SK-N-SH (cell line): ENCODE measurements around the gene KCNQ2. TPM values are rescaled to one million over a fixed set of nuclear protein-coding genes. Genes with fewer than 3 reads are reported as not detected.

Experiments
- CTCF ChIA-PET: fragments of 300-600, 350-600 bp; formaldehyde crosslinking; extraction: SDS; loops from one replicate; lab custom pipeline; 2021; lab: Yijun Ruan, JAX
- POLR2A ChIA-PET: fragments of 350-600 bp; sonication (Branson Sonifier 250); formaldehyde crosslinking; extraction: SDS; loops from one replicate; lab custom pipeline; 2020; ENCODE audit warnings: antibody characterized with exemption, inconsistent platforms; lab: Yijun Ruan, JAX
- DNase-seq: peaks from one replicate; pipeline ENCODE4 v3.0.0; 2012
- H2AFZ ChIP-seq: fragments of 200-600 bp; sonication (generic); 2 replicates; pipeline ENCODE4 v1.8.1; 2016; ENCODE audit warnings: antibody characterized with exemption, mild to moderate bottlenecking, low read depth
- H3F3A ChIP-seq: fragments of 200-600 bp; sonication (generic); replicated peaks from 2 replicates; pipeline ENCODE3; 2016; ENCODE audit warnings: antibody characterized with exemption, mild to moderate bottlenecking; ENCODE audit not compliant: insufficient read depth
- H3K27ac ChIP-seq, 2 experiments: fragments of 200-500 bp in 1 of 2; fragments of 200-600 bp in 1 of 2; sonication (Bioruptor generic) in 1 of 2; sonication (generic), shearing (Covaris generic) in 1 of 2; 2 replicates each; pipeline versions ENCODE4 v1.5.1 to v1.6.1; 2014 to 2016; ENCODE audit warnings: low read depth in 2 of 2, inconsistent platforms in 1 of 2, low read length in 1 of 2, mild to moderate bottlenecking in 1 of 2, mixed read lengths in 1 of 2
- H3K27me3 ChIP-seq: fragments of 200-600 bp; sonication (generic), shearing (Covaris generic); 2 replicates; pipeline ENCODE4 v1.6.1; 2016; ENCODE audit warnings: mixed run types; ENCODE audit not compliant: insufficient read depth
- H3K36me3 ChIP-seq, 2 experiments: fragments of 200-500 bp in 1 of 2; fragments of 200-600 bp in 1 of 2; sonication (Bioruptor generic) in 1 of 2; sonication (generic) in 1 of 2; replicated peaks in 1 of 2; 2 replicates each; pipeline versions ENCODE3 to v1.5.1; 2014 to 2016; ENCODE audit warnings: low read length in 1 of 2, mild to moderate bottlenecking in 1 of 2; ENCODE audit not compliant: insufficient read depth in 2 of 2, control insufficient read depth in 1 of 2
- H3K4me1 ChIP-seq, 2 experiments: fragments of 200-500 bp in 1 of 2; fragments of 200-600 bp in 1 of 2; sonication (Bioruptor generic) in 1 of 2; sonication (generic), shearing (Covaris generic) in 1 of 2; 2 replicates each; pipeline versions ENCODE4 v1.5.1 to v1.6.1; 2014 to 2016; ENCODE audit warnings: low read depth in 1 of 2, low read length in 1 of 2, mixed run types in 1 of 2; ENCODE audit not compliant: insufficient read depth in 2 of 2, control insufficient read depth in 1 of 2
- H3K4me2 ChIP-seq: fragments of 200-600 bp; sonication (generic), shearing (Covaris generic); 2 replicates; pipeline ENCODE4 v1.6.1; 2017; ENCODE audit warnings: mixed run types
- H3K4me3 ChIP-seq, 2 experiments: fragments of 200-500 bp in 1 of 2; fragments of 200-600 bp in 1 of 2; sonication (Bioruptor generic) in 1 of 2; sonication (generic), shearing (Covaris generic) in 1 of 2; 2 replicates each; pipeline versions ENCODE4 v1.5.1 to v1.8.1; 2014 to 2016; ENCODE audit warnings: low read depth in 2 of 2, inconsistent platforms in 1 of 2, low read length in 1 of 2, mild to moderate bottlenecking in 1 of 2, mixed read lengths in 1 of 2, moderate library complexity in 1 of 2
- H3K79me2 ChIP-seq: fragments of 200-600 bp; sonication (generic); 2 replicates; pipeline ENCODE4 v1.8.1; 2017; ENCODE audit warnings: mild to moderate bottlenecking; ENCODE audit not compliant: insufficient read depth
- H3K9ac ChIP-seq: fragments of 200-600 bp; sonication (generic); 2 replicates; pipeline ENCODE4 v1.6.1; 2017; ENCODE audit warnings: mixed run types
- H3K9me2 ChIP-seq: fragments of 200-600 bp; sonication (generic); 2 replicates; pipeline ENCODE4 v1.6.1; 2017; ENCODE audit warnings: mixed run types
- H3K9me3 ChIP-seq: fragments of 200-600 bp; sonication (generic); 2 replicates; pipeline ENCODE4 v1.6.1; 2017; ENCODE audit warnings: mixed run types, mild to moderate bottlenecking, moderate library complexity
- H4K20me1 ChIP-seq: fragments of 200-600 bp; sonication (generic); 2 replicates; pipeline ENCODE4 v1.6.1; 2017; ENCODE audit warnings: mild to moderate bottlenecking, mixed run types; ENCODE audit not compliant: insufficient read depth
- EZH2phosphoT487 ChIP-seq: fragments of 200-600 bp; sonication (generic); IDR thresholded peaks from 2 replicates; pipeline ENCODE4 v1.6.1; 2017; ENCODE audit warnings: low read depth, mixed run types, mild to moderate bottlenecking, antibody characterized with exemption, moderate library complexity, borderline replicate concordance
- FOSL2 ChIP-seq: IDR thresholded peaks from 2 replicates; pipeline ENCODE4 v1.4.0; 2012; ENCODE audit warnings: low read depth, mild to moderate bottlenecking, moderate library complexity, borderline replicate concordance
- FOXJ3 ChIP-seq: sonication (generic); formaldehyde crosslinking; IDR thresholded peaks from 2 replicates; pipeline ENCODE4 v1.5.1; 2020; ENCODE audit warnings: mild to moderate bottlenecking, missing genetic modification reagents
- GABPA ChIP-seq: IDR thresholded peaks from 2 replicates; pipeline ENCODE4 v1.4.0; 2012; ENCODE audit warnings: low read depth, mild to moderate bottlenecking
- GATA2 ChIP-seq: sonication (generic); formaldehyde crosslinking; IDR thresholded peaks from 2 replicates; pipeline ENCODE4 v1.5.0; 2020; ENCODE audit warnings: mild to moderate bottlenecking, missing genetic modification reagents
- IRF3 ChIP-seq: fragments of 150-350 bp; IDR thresholded peaks from 2 replicates; pipeline ENCODE4 v1.6.1; 2016; ENCODE audit warnings: mild to moderate bottlenecking, low read depth, low read length
- JUND ChIP-seq: IDR thresholded peaks from 2 replicates; pipeline ENCODE4 v1.4.0; 2012
- MAX ChIP-seq: IDR thresholded peaks from 2 replicates; pipeline ENCODE4 v1.4.0; 2012; ENCODE audit warnings: low read depth
- MXI1 ChIP-seq: IDR thresholded peaks from 2 replicates; pipeline ENCODE4 v1.6.1; 2012; ENCODE audit warnings: mild to moderate bottlenecking, low read depth, low read length, improper control_type of control experiment
- RAD21 ChIP-seq: IDR thresholded peaks from 2 replicates; pipeline ENCODE4 v1.6.1; 2012; ENCODE audit warnings: mild to moderate bottlenecking, low read length
- RXRA ChIP-seq: IDR thresholded peaks from 2 replicates; pipeline ENCODE4 v1.4.0; 2012; ENCODE audit warnings: low read depth, mild to moderate bottlenecking, borderline replicate concordance
- TCF12 ChIP-seq: IDR thresholded peaks from 2 replicates; pipeline ENCODE4 v1.4.0; 2012
- TEAD4 ChIP-seq: IDR thresholded peaks from 2 replicates; pipeline ENCODE4 v1.4.0; 2012; ENCODE audit warnings: mild to moderate bottlenecking, borderline replicate concordance; ENCODE audit not compliant: insufficient read depth
- USF1 ChIP-seq: IDR thresholded peaks from 2 replicates; pipeline ENCODE4 v1.4.0; 2012; ENCODE audit warnings: low read depth, borderline replicate concordance
- ZBTB33 ChIP-seq: IDR thresholded peaks from 2 replicates; pipeline ENCODE4 v1.4.0; 2012; ENCODE audit warnings: low read depth, borderline replicate concordance
- WGBS: methylation state at CpG from one replicate; pipeline ENCODE4 v1.1.6; 2017; ENCODE audit warnings: low lambda C conversion rate; 5-methylcytosine and 5-hydroxymethylcytosine counted together
- polyA plus RNA-seq, 3 experiments: library from polyadenylated mRNA; depleted of rRNA; stranded (reverse); fragments of >200 nt; gene quantifications; 2 replicates each; pipeline ENCODE4 v1.2.3, GENCODE V29; 2012

Gene KCNQ2
- polyA plus RNA-seq, 1 of the 3 experiments (the other 2 are of a cell fraction): 3.9 TPM

GRCh38 chr20:63398744-63399514 is 73.5 kb downstream of the KCNQ2 start:
- Histone ChIP-seq H3K9me2 (no peaks in the 10 kb centered on the region), H3K4me3 (no peak overlapping the region), H3K4me1 (peaks cover 0 to 38% of the 10 kb centered on the region in 2 experiments; a peak in 1 of 4 replicates), H3K27me3 (peaks cover 55% of the 10 kb centered on the region), H3K9me3 (no peaks in the 10 kb centered on the region), H3F3A (no peaks in the 10 kb centered on the region), H3K79me2 (no peaks in the 10 kb centered on the region), H4K20me1 (no peaks in the 10 kb centered on the region), H3K4me2 (no peak overlapping the region), H3K27ac (no peak overlapping the region), H3K9ac (no peak overlapping the region), H3K36me3 (no peaks in the 10 kb centered on the region), H2AFZ (no peak overlapping the region)
- ChIA-PET CTCF (interaction anchor here (1.6 to 9.1 kb wide), 4 partner anchors 17 to 108 kb away, joined by 5 to 92 read pairs (median 18); no protein-coding TSS in a partner anchor), POLR2A (interaction anchor here (0.7 kb wide), 1 partner anchor 103 kb away, joined by 3 read pairs; no protein-coding TSS in a partner anchor)
- no peak for DNase-seq
- TF ChIP-seq USF1: no peak
- no peak for TF ChIP-seq MAX
- TF ChIP-seq GATA2 (CRISPR knock-in tag): no peak
- no peak for TF ChIP-seq TEAD4
- no peak for TF ChIP-seq JUND
- no peak for TF ChIP-seq TCF12
- no peak for TF ChIP-seq FOXJ3 (CRISPR knock-in tag)
- no peak for TF ChIP-seq RXRA
- no peak for TF ChIP-seq MXI1
- no peak for TF ChIP-seq GABPA
- 13% methylated on average over 4 of the region's 27 CpGs for WGBS

GRCh38 chr20:63397946-63398450 is 74.5 kb downstream of the KCNQ2 start:
- no peak overlapping the region for H3K27ac ChIP-seq
- H3K27me3 ChIP-seq: peaks cover 55% of the 10 kb centered on the region
- H3K79me2 ChIP-seq: no peaks in the 10 kb centered on the region
- no peaks in the 10 kb centered on the region for H3K9me3 ChIP-seq
- CTCF ChIA-PET: interaction anchor here (1.0 to 9.1 kb wide), 4 partner anchors 9 to 107 kb away, joined by 3 to 92 read pairs (median 8); no protein-coding TSS in a partner anchor
- TF ChIP-seq FOXJ3 (CRISPR knock-in tag): no peak
- no peak for TF ChIP-seq IRF3
- TF ChIP-seq RAD21: no peak
- TF ChIP-seq ZBTB33: no peak
- no peak for TF ChIP-seq EZH2phosphoT487
- no peak for TF ChIP-seq FOSL2
- TF ChIP-seq USF1: no peak
- TF ChIP-seq, all 33 proteins: peak for 0
- Histone ChIP-seq H2AFZ (no peak overlapping the region), H3K4me2 (no peak overlapping the region), H3K9me2 (no peaks in the 10 kb centered on the region), H3K4me1 (peaks cover 0 to 30% of the 10 kb centered on the region in 2 experiments; a peak in 1 of 4 replicates), H3K36me3 (no peaks in the 10 kb centered on the region), H3K4me3 (no peak overlapping the region), H4K20me1 (no peaks in the 10 kb centered on the region), H3F3A (no peaks in the 10 kb centered on the region), H3K9ac (no peak overlapping the region)
- no peak for DNase-seq
- WGBS: 14% methylated on average over 3 of the region's 25 CpGs
- POLR2A ChIA-PET: no interaction called here
